Endothelial cell of umbilical vein (primary cell): ENCODE measurements around the gene RECK.

Experiments
- EZH2 ChIP-seq: IDR thresholded peaks from 2 replicates; pipeline ENCODE4 v1.6.1; 2012; ENCODE audit warnings: borderline replicate concordance, low read depth, mild to moderate bottlenecking, moderate library complexity, low read length, inconsistent platforms; ENCODE audit not compliant: severe bottlenecking
- MYC ChIP-seq: IDR thresholded peaks from one replicate; pipeline ENCODE4 v1.6.1; 2011; ENCODE audit warnings: mild to moderate bottlenecking, low read depth, low read length
- POLR2A ChIP-seq: IDR thresholded peaks from 2 replicates; pipeline ENCODE4 v1.6.1; 2012; ENCODE audit warnings: low read depth, mild to moderate bottlenecking, control low read depth, low read length
- POLR2AphosphoS5 ChIP-seq: IDR thresholded peaks from 2 replicates; pipeline ENCODE4 v1.6.1; 2012; ENCODE audit warnings: low read depth, mild to moderate bottlenecking, control low read depth, low read length, moderate library complexity; ENCODE audit not compliant: insufficient read depth
- TF ChIP-seq, protein P1 (sequence below), 2 donors: IDR thresholded peaks; 1 replicate in 1 of 2; 2 replicates in 1 of 2; pipeline ENCODE4 v1.5.1; 2011; ENCODE audit warnings: low read length in 2 of 2, mild to moderate bottlenecking in 2 of 2, moderate library complexity in 2 of 2, control low read depth in 1 of 2, inconsistent platforms in 1 of 2, low read depth in 1 of 2; ENCODE audit not compliant: insufficient read depth in 1 of 2; ENCODE audit errors: extremely low read depth in 1 of 2
- TF ChIP-seq, protein P2 (sequence below): IDR thresholded peaks from 2 replicates; pipeline ENCODE4 v1.6.1; 2011; ENCODE audit not compliant: insufficient read depth, insufficient read length

DNA sequence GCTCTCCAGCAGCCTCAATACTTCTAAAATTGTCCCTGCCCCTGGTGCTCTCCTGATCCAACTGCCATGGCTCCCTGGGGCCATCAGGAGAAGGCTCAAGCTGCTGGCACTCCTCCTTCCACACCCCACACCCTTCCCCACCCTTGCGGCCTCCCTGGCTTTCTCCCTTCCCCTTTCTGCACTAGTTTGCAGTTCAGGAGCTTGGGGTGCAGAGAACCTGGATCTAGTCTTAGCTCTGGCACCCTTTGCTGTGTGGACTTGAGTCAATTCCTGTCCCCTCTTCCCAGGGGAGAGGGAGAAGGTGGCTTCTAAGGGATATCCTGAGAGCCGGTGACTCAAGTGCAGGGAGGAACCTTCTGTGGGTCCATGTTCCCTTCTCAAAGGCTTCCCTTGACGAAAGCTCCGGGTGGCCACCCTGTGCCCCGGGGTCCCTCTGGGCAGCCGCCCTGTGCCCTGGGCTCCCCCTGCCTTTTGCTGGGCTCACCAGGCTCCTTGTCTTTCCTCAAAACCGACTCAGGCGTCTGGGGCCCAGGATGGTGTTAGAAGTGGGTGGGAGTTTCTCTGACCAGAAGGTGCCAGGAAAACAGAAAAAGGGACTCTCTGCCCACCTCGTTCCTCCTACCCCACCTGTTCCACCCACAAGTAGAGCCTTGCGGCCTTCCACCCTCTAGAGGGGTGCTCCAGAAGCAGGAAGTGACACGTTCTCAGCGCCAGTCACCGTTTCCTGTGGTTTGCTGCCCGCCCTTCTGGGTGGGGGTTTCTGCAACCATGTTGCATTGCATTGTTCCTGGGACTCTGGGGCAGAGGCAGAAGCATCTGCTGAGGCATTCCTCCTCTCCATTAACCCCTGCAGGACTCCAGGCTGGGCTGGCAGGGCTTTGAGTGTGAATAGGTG lies 114.8 kb downstream of the RECK start:
- no peak for TF ChIP-seq POLR2A
- TF ChIP-seq, protein P1, sequence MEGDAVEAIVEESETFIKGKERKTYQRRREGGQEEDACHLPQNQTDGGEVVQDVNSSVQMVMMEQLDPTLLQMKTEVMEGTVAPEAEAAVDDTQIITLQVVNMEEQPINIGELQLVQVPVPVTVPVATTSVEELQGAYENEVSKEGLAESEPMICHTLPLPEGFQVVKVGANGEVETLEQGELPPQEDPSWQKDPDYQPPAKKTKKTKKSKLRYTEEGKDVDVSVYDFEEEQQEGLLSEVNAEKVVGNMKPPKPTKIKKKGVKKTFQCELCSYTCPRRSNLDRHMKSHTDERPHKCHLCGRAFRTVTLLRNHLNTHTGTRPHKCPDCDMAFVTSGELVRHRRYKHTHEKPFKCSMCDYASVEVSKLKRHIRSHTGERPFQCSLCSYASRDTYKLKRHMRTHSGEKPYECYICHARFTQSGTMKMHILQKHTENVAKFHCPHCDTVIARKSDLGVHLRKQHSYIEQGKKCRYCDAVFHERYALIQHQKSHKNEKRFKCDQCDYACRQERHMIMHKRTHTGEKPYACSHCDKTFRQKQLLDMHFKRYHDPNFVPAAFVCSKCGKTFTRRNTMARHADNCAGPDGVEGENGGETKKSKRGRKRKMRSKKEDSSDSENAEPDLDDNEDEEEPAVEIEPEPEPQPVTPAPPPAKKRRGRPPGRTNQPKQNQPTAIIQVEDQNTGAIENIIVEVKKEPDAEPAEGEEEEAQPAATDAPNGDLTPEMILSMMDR (IDR thresholded peaks at IDR 0.05; ENCODE audit: extremely low read depth in 1 of 2, insufficient read depth in 1 of 2, low read depth in 1 of 2, low read length in 2 of 2), result no peak
- peak; percentile 82 for TF ChIP-seq POLR2AphosphoS5
- TF ChIP-seq, protein P2, sequence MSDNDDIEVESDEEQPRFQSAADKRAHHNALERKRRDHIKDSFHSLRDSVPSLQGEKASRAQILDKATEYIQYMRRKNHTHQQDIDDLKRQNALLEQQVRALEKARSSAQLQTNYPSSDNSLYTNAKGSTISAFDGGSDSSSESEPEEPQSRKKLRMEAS, result peak; percentile 17
- TF ChIP-seq EZH2, result no peak
- peak; percentile 35 for TF ChIP-seq MYC
